Measurements from ENCODE around the gene CCDC154.

DNA sequence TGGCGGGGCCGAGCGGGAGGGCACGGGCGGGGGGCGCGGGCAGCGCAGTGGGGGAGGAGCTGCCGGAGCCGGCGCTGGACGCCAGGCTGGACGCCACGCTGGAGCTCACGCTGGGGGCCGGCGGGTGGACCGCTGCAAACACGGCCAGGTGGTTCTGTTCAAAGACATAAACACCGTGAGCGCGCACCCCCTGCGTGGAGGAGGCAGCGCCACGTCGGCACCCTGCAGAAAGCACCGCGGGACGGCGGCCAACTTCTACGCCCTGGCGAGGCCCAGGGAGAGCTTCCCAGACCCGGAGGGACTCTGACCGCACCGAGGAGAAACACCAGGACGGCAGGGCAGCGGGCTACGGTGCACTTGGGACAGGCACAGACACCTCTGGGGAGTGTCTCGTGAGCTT, 59.1 kb downstream of the CCDC154 start:
- TF ChIP-seq EP300 (IDR thresholded peaks at IDR 0.05) (no peak), POLR2A (IDR thresholded peaks at IDR 0.05) (no peak)
- TF ChIP-seq, protein P1, sequence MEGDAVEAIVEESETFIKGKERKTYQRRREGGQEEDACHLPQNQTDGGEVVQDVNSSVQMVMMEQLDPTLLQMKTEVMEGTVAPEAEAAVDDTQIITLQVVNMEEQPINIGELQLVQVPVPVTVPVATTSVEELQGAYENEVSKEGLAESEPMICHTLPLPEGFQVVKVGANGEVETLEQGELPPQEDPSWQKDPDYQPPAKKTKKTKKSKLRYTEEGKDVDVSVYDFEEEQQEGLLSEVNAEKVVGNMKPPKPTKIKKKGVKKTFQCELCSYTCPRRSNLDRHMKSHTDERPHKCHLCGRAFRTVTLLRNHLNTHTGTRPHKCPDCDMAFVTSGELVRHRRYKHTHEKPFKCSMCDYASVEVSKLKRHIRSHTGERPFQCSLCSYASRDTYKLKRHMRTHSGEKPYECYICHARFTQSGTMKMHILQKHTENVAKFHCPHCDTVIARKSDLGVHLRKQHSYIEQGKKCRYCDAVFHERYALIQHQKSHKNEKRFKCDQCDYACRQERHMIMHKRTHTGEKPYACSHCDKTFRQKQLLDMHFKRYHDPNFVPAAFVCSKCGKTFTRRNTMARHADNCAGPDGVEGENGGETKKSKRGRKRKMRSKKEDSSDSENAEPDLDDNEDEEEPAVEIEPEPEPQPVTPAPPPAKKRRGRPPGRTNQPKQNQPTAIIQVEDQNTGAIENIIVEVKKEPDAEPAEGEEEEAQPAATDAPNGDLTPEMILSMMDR (IDR thresholded peaks at IDR 0.05): no peak
